Activated CD8-positive, alpha-beta memory T cell treated with anti-CD3 and anti-CD28 coated beads, Interleukin-2, amount 50 U/mL, for 24 hours (primary cell): ENCODE data around the gene CDH12.

Experiments
- DNase-seq: peaks from one replicate; pipeline ENCODE4 v3.0.0-alpha.2; 2020; ENCODE audit errors: extremely low read depth

CDH12 gene

GRCh38 chr5:21711866-21712758, 1141.0 kb downstream of the CDH12 start:
- no peak for DNase-seq

- no peak for DNase-seq
Measured at GRCh38 chr5:21709770-21710169, 1143.4 kb downstream of the CDH12 start.

GRCh38 chr5:21704974-21705668, 1148.0 kb downstream of the CDH12 start:
- no peak for DNase-seq

- no peak for DNase-seq
Measured at GRCh38 chr5:21701317-21701716, 1151.8 kb downstream of the CDH12 start.
